Mucosa of stomach (tissue), 1 donor: ENCODE data around the gene SDHD.

Source experiments
- H3K27me3 ChIP-seq: one replicate; pipeline ENCODE4 v1.7.0; 2013; ENCODE audit warnings: mild to moderate bottlenecking, low read length; ENCODE audit not compliant: control insufficient read depth, insufficient read depth
- H3K36me3 ChIP-seq: one replicate; pipeline ENCODE4 v1.7.0; 2013; ENCODE audit warnings: low read length; ENCODE audit not compliant: control insufficient read depth, insufficient read depth
- H3K4me1 ChIP-seq: one replicate; pipeline ENCODE4 v1.7.0; 2013; ENCODE audit warnings: mild to moderate bottlenecking, low read length; ENCODE audit not compliant: control insufficient read depth, insufficient read depth
- H3K4me3 ChIP-seq: one replicate; pipeline ENCODE4 v1.7.0; 2013; ENCODE audit warnings: low read length
- H3K9ac ChIP-seq: one replicate; pipeline ENCODE4 v1.7.0; 2013; ENCODE audit warnings: mild to moderate bottlenecking, low read length, moderate library complexity
- H3K9me3 ChIP-seq: one replicate; pipeline ENCODE4 v1.7.0; 2013; ENCODE audit warnings: mild to moderate bottlenecking, low read length, moderate library complexity; ENCODE audit not compliant: control insufficient read depth
- donor health status: Pancreatic carcinoma.

Gene SDHD

DNA sequence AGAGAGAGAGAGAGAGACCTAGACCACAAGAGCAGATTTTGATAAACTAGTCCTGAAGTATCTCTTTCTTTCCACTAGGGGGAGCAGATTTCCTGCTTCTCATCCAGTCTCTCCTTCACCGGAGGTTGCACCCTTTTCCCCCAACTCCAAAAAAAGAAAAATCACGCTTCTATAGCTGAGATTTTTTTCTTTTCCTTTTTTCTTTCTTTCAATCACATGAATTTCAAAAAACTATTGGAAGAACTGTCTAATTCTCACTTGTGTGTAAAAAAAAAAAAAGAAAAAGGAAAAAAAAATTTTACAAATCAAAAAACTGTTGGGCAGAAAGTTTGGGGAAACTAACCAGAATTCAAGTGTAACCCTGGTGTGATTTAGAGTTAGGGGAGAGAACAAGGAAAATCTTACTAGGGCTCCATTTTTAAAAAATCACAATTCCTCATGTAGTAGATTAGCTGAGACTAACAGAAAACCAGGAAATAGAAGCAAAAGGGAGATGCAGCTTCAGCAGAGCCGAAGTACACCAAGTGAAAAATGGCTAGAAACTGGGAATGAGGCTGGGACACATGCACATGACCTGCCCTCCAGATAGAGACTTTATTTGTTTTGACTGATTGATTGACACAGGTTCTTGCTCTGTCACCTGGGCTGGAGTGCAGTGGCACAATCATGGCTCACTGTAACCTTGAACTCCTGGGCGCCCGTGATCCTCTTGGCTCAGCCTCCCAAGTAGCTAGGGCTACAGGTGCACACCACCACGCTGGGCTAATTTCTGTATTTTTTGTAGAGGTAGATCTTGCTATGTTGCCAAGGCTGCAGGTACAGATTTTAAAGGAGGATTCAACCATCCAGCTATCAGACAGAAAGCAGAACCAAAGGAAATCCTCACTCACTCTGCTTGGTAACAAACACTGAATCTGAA, 27.1 kb downstream of the SDHD start:
- no peaks in the 10 kb centered on the region for H3K27me3 ChIP-seq
- H3K4me3 ChIP-seq, result no peak overlapping the region
- H3K9ac ChIP-seq, result peak overlapping the region; percentile 15
- no peaks in the 10 kb centered on the region for H3K9me3 ChIP-seq
- H3K4me1 ChIP-seq, result no peaks in the 10 kb centered on the region
- no peaks in the 10 kb centered on the region for H3K36me3 ChIP-seq

- Histone ChIP-seq H3K36me3 (no peaks in the 10 kb centered on the region), H3K9ac (no peak overlapping the region), H3K9me3 (no peaks in the 10 kb centered on the region), H3K4me1 (no peaks in the 10 kb centered on the region), H3K4me3 (no peak overlapping the region), H3K27me3 (no peaks in the 10 kb centered on the region)
These were observed 27.8 kb downstream of the SDHD start for GRCh38 chr11:112114460-112114859.

- Histone ChIP-seq H3K4me1 (peaks cover 4% of the 10 kb centered on the region), H3K27me3 (no peaks in the 10 kb centered on the region), H3K36me3 (no peaks in the 10 kb centered on the region), H3K9ac (no peak overlapping the region), H3K9me3 (no peaks in the 10 kb centered on the region), H3K4me3 (no peak overlapping the region)
These were observed 28.7 kb downstream of the SDHD start for GRCh38 chr11:112115386-112115785.

GRCh38 chr11:112118176-112118575, 31.5 kb downstream of the SDHD start:
- Histone ChIP-seq H3K36me3 (no peaks in the 10 kb centered on the region), H3K4me1 (peaks cover 7% of the 10 kb centered on the region), H3K4me3 (no peak overlapping the region), H3K9ac (no peak overlapping the region), H3K27me3 (no peaks in the 10 kb centered on the region), H3K9me3 (no peaks in the 10 kb centered on the region)

GRCh38 chr11:112121981-112122615, 35.4 kb downstream of the SDHD start:
- no peaks in the 10 kb centered on the region for H3K9me3 ChIP-seq
- peaks cover 7% of the 10 kb centered on the region for H3K4me1 ChIP-seq
- H3K27me3 ChIP-seq, result no peaks in the 10 kb centered on the region

GRCh38 chr11:112123129-112123528, 36.5 kb downstream of the SDHD start:
- no peaks in the 10 kb centered on the region for H3K27me3 ChIP-seq
- no peak overlapping the region for H3K4me3 ChIP-seq
- H3K4me1 ChIP-seq, result peaks cover 7% of the 10 kb centered on the region
- H3K9me3 ChIP-seq, result no peaks in the 10 kb centered on the region
- no peak overlapping the region for H3K9ac ChIP-seq
- H3K36me3 ChIP-seq, result no peaks in the 10 kb centered on the region

More at GRCh38 chr11:112121981-112122615, 35.4 kb downstream of the SDHD start:
- no peak overlapping the region for H3K4me3 ChIP-seq
- H3K36me3 ChIP-seq, result no peaks in the 10 kb centered on the region
- H3K9ac ChIP-seq, result no peak overlapping the region

- peaks cover 11% of the 10 kb centered on the region for H3K4me1 ChIP-seq
- H3K36me3 ChIP-seq, result no peaks in the 10 kb centered on the region
- H3K9me3 ChIP-seq, result no peaks in the 10 kb centered on the region
- no peaks in the 10 kb centered on the region for H3K27me3 ChIP-seq
- no peak overlapping the region for H3K4me3 ChIP-seq
- H3K9ac ChIP-seq, result no peak overlapping the region
These were observed 40.4 kb downstream of the SDHD start for GRCh38 chr11:112127056-112127455.

GRCh38 chr11:112128483-112129121, 41.9 kb downstream of the SDHD start:
- H3K9me3 ChIP-seq, result no peaks in the 10 kb centered on the region
- H3K9ac ChIP-seq, result no peak overlapping the region
- H3K4me3 ChIP-seq, result no peak overlapping the region
- H3K36me3 ChIP-seq, result no peaks in the 10 kb centered on the region
- no peaks in the 10 kb centered on the region for H3K27me3 ChIP-seq
- peaks cover 12% of the 10 kb centered on the region for H3K4me1 ChIP-seq

DNA sequence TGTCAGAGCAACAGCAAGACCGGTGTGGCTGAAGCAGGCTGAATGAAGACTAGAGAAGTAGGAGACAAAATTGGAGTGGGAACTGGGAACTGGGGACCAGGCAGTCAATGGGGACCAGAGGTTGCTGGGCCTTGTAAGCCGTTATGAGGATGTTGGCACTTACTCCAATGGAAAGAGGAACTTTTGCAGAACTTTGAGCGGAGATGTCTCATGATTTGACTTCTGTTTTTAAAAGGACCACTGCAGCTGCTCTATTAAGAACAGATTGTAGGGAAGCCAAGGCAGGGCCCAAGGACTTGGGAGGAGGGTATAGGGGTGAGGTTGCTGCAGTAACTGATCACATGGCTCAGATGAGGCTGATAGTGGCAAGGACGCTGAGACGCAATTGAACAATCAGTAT, 43.0 kb downstream of the SDHD start:
- Histone ChIP-seq H3K9ac (no peak overlapping the region), H3K36me3 (no peaks in the 10 kb centered on the region), H3K9me3 (no peaks in the 10 kb centered on the region), H3K27me3 (no peaks in the 10 kb centered on the region), H3K4me3 (no peak overlapping the region), H3K4me1 (peaks cover 12% of the 10 kb centered on the region)

GRCh38 chr11:112132737-112133136, 46.1 kb downstream of the SDHD start:
- Histone ChIP-seq H3K4me1 (peaks cover 12% of the 10 kb centered on the region), H3K9ac (no peak overlapping the region)

GRCh38 chr11:112134473-112134872, 47.8 kb downstream of the SDHD start:
- Histone ChIP-seq H3K36me3 (no peaks in the 10 kb centered on the region), H3K4me1 (peaks cover 5% of the 10 kb centered on the region), H3K9ac (no peak overlapping the region), H3K9me3 (no peaks in the 10 kb centered on the region), H3K4me3 (no peak overlapping the region), H3K27me3 (no peaks in the 10 kb centered on the region)

More at GRCh38 chr11:112132737-112133136, 46.1 kb downstream of the SDHD start:
- no peaks in the 10 kb centered on the region for H3K27me3 ChIP-seq
- no peaks in the 10 kb centered on the region for H3K9me3 ChIP-seq
- H3K36me3 ChIP-seq, result no peaks in the 10 kb centered on the region
- no peak overlapping the region for H3K4me3 ChIP-seq

DNA sequence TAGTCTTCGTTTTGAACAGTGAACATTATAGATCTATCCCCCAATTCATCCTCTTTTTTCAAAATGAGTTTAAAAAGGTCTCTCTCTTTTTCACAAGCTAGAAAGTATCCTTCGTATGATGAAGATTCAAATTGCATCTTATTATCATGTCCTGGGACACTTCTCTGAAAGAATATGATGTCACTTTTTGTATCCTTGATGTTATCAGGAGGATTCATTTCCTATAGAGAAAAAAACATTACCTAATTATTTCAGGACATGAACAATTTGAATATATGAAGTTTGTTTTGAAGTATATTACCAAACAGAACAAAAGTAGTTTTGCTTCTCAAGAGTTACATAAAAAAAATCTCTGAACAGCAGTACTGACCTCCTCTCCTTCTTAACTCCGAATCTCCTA, 56.9 kb downstream of the SDHD start:
- Histone ChIP-seq H3K4me1 (no peaks in the 10 kb centered on the region), H3K27me3 (no peaks in the 10 kb centered on the region), H3K36me3 (no peaks in the 10 kb centered on the region), H3K4me3 (no peak overlapping the region), H3K9ac (no peak overlapping the region), H3K9me3 (no peaks in the 10 kb centered on the region)
